Middle frontal gyrus (tissue), 1 donor: ENCODE results near the gene ACRBP.

Source experiments
- DNase-seq: peaks from one replicate; pipeline ENCODE4 v3.0.0-alpha.2; 2015; ENCODE audit warnings: low spot score; ENCODE audit errors: extremely low spot score

Gene ACRBP

DNA sequence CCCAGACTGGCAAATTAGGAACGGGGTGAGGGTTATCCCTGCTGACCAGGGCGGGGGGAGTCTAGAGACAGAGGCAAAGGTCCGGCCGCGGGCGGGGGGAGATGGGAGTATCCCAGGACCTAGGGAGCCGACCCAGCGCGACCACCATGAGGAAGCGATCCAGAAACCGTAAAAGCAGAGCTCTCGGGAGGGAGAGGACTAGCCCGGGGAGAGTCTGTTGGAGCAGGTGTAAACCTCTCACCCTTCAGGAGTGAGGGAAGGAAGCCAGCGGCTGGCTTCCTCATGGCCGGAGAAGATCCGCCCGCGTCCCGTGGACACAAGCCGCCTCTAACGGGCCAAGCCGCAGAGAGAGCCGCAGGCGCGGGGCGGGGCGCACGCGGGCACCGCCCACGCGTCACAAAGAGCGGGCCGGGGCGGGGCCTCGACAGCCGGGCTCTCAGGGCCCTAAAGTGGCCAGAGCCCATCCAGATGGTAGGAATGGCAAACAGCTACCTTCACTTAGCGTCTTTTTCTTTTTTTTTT, at the start of gene ACRBP:
ACRBP (minus strand) TSS at position 350 of the 522 bp plus-strand sequence; CDS start at position 284, 66 bp downstream.
- no peak for DNase-seq

DNA sequence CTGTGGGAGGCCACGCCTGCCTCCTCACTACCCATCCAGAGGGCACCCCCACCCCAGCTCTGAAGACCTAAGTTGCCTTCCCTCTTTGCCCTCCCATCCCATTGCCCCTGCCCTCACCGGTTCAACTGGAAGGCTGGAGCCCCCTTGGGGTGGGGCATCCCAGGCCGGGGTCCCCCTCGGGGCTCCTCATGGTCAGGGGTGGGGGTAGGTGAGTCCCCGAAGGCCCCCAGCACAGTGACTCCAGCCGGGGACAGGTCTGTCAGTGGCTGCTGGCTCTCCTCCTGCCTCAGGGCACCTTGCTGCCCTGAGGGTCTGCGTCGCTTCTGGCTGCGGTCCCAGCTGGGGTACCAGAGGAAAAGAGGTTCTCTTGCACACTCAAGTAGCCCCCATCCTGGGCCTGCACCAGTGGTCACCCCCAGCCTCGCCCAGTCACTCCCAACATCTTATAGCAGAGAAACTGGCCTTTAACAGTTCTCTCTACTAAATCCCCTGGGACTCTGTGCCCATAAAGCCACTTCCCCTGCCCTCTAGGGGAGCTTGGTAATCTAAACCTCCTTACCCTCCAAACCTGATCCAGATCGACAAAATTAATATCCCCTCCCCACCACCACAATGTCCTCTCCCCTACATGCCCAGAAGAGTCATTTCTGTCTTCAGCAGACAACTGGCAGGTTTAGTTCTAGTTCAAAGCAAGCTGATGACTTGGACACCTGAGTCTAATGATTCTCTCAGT, 48.2 kb upstream of the ACRBP start:
- DNase-seq, result no peak

- no peak for DNase-seq
Measured at GRCh38 chr12:6694701-6695100, 47.5 kb upstream of the ACRBP start.

GRCh38 chr12:6693832-6694355, 46.7 kb upstream of the ACRBP start:
- DNase-seq, result no peak

GRCh38 chr12:6692888-6693287, 45.7 kb upstream of the ACRBP start:
- DNase-seq, result no peak

DNA sequence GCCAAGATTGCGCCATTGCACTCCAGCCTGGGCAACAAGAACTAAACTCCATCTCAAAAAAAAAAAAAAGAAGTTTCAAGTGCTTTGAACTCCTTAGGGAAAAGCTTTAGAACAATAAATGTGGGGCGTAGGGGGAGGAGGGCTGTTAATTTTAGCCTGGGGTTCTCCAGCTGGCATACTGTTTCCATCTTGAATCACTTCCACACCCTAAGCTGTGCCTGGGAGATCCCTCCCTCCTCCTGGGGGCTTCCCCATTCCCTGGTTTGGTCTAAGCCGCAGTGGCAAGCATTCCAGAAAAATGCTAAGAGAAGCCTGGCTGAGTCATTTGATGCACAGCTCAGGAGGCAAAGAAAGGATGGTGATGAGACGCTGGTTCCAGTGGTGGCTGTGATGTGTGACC, 44.2 kb upstream of the ACRBP start:
- no peak for DNase-seq

GRCh38 chr12:6688999-6689882, 42.0 kb upstream of the ACRBP start, which contains the start of gene ZNF384:
TSS of gene ZNF384 (minus strand) at chr12:6689375. CDS start at chr12:6679520, 9,855 bp downstream.
- peak; percentile 100 for DNase-seq

DNA sequence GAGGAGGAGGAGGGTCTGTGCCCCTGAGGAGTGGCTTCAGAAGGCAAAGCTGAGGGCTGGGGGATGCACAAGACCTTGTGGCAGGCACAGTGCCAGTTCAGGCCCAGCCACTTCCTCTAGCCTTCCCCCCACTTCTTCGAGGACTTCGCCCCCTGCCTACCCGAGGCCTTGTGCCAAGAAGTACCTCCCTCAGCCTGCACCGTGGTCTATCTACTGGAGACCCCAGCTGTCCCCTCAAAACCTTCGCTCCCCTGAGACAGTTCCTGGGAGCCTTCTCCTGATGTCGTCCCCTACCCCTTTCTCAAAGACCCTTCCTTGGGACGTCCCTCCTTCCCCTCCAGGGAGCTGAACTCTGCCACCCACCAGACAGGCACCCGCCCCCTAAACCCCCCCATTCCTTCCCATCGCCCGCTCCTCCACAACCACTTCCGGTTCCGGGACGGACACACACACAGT, 41.3 kb upstream of the ACRBP start:
- no peak for DNase-seq

DNA sequence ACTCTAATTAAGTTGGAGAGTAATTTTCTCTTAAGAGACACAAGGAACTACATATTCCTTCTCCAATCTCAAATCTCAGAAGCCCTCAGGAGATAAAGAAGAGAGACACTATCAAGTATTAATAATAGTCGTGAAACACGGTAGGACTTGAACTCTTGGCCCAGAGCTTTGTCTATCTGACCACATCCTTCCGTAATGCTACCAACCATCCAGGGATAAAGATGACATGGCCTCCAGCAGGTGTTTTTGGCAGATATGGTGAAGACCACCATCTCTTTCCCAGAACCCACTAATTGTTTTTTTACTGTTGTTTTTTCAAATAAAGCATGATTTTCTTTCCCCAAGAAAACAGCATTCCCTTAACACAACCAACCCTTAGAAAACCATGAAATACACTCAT, 38.6 kb upstream of the ACRBP start:
- no peak for DNase-seq

DNA sequence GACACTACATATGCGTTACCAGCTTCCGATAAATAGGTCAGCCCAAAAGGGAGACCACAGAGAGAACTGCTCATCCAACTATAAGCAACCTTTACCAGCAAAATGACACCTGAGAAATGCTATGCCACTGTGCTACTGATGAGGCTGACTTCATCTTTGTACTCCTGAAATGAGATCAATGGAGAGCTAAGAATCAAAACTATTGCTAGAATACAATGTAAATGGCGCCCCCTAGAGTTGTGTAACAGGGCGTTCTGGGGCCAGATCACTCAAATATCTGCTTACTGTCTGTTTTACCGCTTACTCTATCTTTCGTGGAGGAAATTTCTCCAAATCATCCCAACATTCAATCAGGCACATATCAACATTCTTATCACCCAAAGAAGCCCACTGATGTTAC, 37.4 kb upstream of the ACRBP start:
- DNase-seq, result no peak

DNA sequence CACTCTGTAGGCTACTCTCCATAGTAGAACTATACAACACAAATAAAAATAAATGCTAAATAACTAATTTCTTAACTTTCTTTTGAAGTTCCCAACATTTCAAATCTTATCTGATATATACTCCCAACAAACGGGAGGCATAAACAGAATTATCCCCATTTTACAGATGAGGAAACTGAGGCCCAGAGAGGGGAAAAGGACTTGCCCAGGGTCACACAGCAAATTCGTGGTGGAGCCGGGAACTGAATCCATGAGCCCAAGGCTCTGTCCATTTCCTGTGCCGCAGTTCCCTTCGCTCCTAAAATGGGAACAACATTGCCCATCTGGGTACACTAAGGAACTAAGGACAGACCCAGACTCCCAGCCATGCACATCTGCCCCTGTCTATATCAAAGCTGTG, 29.7 kb upstream of the ACRBP start:
- no peak for DNase-seq

DNA sequence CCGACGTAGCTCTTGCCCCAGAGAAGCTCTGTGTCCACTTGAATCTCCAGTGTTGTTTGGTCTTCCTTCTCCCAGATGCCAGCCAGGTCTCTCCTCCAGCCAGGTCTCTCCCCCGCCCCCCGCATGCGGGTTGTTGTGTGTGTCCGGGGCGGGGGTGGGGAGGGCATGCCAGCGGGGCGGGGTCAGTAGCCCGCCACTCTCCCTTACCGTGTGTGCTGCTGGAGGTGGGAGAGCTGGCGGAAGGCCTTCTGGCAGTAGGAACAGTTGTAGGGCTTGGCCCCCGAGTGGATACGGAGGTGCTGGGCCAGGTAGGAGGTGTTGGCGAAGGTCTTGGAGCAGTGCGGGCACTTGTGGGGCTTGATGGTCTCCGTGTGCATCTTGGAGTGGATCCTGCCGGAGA, 24.9 kb upstream of the ACRBP start:
- DNase-seq, result no peak

- no peak for DNase-seq
Measured at GRCh38 chr12:6667559-6668210, 20.5 kb upstream of the ACRBP start.

DNA sequence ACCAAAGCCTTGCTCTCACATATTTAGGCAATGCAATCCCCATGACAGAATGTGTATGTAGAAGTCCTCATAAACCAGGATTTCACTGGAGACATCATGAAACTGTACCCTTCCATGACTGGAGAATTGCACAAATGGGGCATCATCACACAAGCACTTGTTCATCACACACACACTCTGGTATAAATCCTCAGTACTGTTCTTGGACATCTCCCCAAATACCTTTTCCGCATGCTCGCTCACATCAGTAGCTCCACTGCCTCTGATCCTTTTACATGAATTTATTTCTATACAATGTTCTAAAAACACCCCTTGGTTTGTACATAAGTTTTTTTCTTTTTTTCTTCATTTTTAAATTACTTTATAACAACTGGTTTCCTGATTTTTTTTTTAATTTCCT, 19.0 kb upstream of the ACRBP start:
- no peak for DNase-seq

- DNase-seq, result no peak
Measured at GRCh38 chr12:6664902-6665301, 17.7 kb upstream of the ACRBP start.

DNA sequence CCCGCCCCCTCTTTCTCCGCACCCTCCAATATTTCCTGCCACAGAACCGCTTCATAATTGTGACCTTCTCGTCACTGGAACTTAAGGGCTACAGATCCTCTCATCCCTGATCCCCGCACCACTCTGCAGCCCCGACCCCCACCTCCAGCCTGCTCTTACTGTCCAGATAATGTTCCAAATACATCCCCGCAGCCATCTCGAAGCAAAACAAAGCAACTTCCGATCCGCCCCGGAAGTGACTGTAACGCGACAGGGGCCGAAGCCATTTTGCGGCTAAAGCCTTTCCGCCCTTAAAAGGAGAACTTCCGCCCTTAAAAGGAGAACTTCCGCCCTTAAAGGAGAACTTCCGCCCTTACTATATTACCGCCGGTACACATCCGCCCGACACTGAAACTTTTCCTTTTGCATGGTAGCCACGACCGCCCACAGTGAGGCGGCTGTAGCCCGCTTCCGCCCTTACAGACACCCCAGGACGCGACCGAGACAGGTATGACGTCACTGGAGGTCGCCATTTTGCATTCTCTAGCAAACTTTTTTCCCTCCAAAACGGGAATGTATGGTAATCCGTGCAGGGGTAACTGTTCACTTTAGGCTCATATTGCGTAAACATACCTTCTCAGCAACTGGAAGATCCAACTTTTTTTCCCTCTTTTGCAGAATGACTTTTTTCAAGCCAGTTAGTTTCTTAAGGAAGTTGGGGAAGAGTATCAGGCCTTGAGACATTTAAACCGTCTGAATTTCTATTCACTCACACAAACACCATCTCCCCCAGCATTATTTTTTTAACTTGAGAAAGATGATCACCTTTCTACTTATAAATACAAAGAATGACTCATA, 15.9 kb upstream of the ACRBP start, which contains the start of gene ING4:
ING4 (minus strand) TSS at position 214 of the 837 bp plus-strand sequence; CDS start at position 196, 18 bp downstream.
- peak; percentile 99 for DNase-seq

- no peak for DNase-seq
Measured at GRCh38 chr12:6662602-6662905, 15.3 kb upstream of the ACRBP start.

GRCh38 chr12:6653987-6654386, 6.8 kb upstream of the ACRBP start:
- no peak for DNase-seq

- DNase-seq, result no peak
Measured at GRCh38 chr12:6653342-6653741, 6.1 kb upstream of the ACRBP start.

DNA sequence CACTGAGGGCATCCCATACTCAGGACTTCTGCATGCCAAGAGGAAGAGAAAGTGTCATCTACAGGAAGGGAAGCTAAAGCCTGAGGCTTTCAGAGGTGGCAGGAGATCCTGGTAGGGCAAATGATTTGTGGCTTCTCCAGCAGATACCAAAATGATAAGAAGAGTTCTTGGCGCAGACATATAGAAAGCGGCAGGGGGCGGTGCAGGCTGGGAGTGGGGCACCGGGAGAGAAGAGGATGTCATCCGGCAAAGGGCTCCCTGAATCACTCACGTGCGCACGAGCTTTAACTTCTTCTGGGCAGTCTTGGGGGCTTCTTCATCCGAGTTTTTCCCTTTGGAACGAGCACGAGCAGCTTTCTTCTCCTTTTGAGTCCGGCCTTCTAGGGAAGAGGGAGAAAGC, 5.2 kb upstream of the ACRBP start:
- no peak for DNase-seq

GRCh38 chr12:6650832-6651231, 3.6 kb upstream of the ACRBP start:
- no peak for DNase-seq
